BE2C (cell line): ENCODE data around the gene PARD3B.

ENCODE experiments used
- DNase-seq: peaks from one replicate; pipeline ENCODE4 v3.0.0-alpha.2; 2020
- H3K27me3 ChIP-seq: fragments of 250-450 bp; sonication (Bioruptor Pico); 2 replicates; pipeline ENCODE4 v1.5.1; 2020; ENCODE audit warnings: mild to moderate bottlenecking
- H3K36me3 ChIP-seq: fragments of 250-450 bp; sonication (Bioruptor Pico); 2 replicates; pipeline ENCODE4 v1.5.1; 2020; ENCODE audit warnings: mild to moderate bottlenecking
- H3K4me1 ChIP-seq: fragments of 250-450 bp; sonication (Bioruptor Pico); 2 replicates; pipeline ENCODE4 v1.5.1; 2020
- H3K4me3 ChIP-seq: 2 replicates; pipeline ENCODE4 v1.5.1; 2011; ENCODE audit warnings: low read depth, low read length
- H3K9me3 ChIP-seq: fragments of 250-450 bp; sonication (Bioruptor Pico); 2 replicates; pipeline ENCODE4 v1.5.1; 2020
- TF ChIP-seq, protein P1 (sequence below): IDR thresholded peaks from 2 replicates; pipeline ENCODE4 v1.5.1; 2012; ENCODE audit warnings: mild to moderate bottlenecking, low read depth, low read length

PARD3B gene

GRCh38 chr2:205032093-205032551 lies 486.8 kb downstream of the PARD3B start:
- peaks cover 8% of the 10 kb centered on the region; the same call in 1 of the 2 replicates for H3K4me1 ChIP-seq
- H3K27me3 ChIP-seq: no peaks in the 10 kb centered on the region
- no peaks in the 10 kb centered on the region for H3K36me3 ChIP-seq
- H3K9me3 ChIP-seq: no peaks in the 10 kb centered on the region
- TF ChIP-seq, protein P1, sequence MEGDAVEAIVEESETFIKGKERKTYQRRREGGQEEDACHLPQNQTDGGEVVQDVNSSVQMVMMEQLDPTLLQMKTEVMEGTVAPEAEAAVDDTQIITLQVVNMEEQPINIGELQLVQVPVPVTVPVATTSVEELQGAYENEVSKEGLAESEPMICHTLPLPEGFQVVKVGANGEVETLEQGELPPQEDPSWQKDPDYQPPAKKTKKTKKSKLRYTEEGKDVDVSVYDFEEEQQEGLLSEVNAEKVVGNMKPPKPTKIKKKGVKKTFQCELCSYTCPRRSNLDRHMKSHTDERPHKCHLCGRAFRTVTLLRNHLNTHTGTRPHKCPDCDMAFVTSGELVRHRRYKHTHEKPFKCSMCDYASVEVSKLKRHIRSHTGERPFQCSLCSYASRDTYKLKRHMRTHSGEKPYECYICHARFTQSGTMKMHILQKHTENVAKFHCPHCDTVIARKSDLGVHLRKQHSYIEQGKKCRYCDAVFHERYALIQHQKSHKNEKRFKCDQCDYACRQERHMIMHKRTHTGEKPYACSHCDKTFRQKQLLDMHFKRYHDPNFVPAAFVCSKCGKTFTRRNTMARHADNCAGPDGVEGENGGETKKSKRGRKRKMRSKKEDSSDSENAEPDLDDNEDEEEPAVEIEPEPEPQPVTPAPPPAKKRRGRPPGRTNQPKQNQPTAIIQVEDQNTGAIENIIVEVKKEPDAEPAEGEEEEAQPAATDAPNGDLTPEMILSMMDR: no peak
- H3K4me3 ChIP-seq: no peak overlapping the region
- no peak for DNase-seq

DNA sequence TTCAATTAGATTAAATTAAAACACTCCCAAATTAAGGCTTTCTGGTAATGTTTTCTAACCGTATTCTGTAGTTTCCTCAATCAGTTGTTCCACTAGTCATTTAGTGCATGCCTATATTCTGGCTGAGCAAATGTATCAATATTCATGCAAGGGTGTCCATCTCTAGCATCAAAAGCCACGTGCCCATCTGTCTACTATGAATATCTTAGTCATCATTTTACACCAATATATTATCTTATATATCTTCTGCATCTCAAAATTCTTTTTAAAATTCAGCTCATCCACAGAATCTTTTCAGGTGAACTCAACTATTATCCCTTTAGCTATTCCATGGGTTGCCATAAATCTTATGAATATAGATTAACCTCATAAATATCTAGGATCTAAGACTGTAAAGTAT lies 488.2 kb downstream of the PARD3B start:
- H3K27me3 ChIP-seq: no peaks in the 10 kb centered on the region
- TF ChIP-seq, protein P1: no peak
- no peaks in the 10 kb centered on the region for H3K36me3 ChIP-seq
- no peaks in the 10 kb centered on the region for H3K9me3 ChIP-seq
- DNase-seq: no peak
- H3K4me1 ChIP-seq: peaks cover 8% of the 10 kb centered on the region; the same call in 1 of the 2 replicates
- H3K4me3 ChIP-seq: no peak overlapping the region

DNA sequence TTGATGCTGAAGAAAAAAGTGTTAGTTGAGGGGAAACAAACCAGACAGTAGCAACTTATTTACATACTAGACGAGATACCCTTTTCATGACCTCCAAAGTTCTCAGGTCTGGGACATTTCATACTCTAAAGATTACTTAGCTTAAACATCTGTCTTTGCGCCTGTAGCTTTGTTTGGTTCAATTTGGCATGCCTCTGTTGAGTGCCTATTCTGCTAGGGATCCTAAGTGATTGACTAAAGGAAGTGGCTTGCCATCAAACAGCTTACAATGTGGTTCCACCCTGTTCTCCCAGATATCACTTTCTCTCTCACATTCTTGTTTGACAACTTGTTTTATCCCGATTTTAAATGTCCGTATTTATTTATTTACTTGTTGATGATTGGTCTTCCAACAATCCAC lies 488.8 kb downstream of the PARD3B start:
- H3K4me1 ChIP-seq: peaks cover 8% of the 10 kb centered on the region; the same call in 1 of the 2 replicates
- no peaks in the 10 kb centered on the region for H3K36me3 ChIP-seq
- DNase-seq: no peak
- H3K4me3 ChIP-seq: no peak overlapping the region
- H3K27me3 ChIP-seq: no peaks in the 10 kb centered on the region
- TF ChIP-seq, protein P1: no peak
- no peaks in the 10 kb centered on the region for H3K9me3 ChIP-seq

DNA sequence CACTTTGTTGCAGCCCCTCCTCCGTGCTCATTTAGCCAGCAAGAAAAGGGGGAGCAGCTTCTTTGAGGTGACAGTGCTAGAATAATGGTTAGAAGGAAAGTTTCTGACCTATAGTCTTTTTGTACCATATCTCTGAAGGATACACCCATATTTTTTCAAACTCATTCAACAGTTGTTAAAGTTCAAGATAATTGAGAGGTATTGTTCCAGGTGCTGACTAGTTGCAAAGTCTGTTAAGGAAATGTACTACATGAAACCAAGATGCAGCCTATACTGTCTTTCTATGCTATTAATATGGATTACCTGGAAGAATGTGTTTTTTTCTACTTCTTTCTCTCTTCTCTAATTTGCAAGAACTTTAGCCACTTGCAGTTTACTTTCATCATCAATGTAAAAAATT lies 495.0 kb downstream of the PARD3B start:
- Histone ChIP-seq H3K4me3 (no peak overlapping the region), H3K36me3 (no peaks in the 10 kb centered on the region), H3K27me3 (no peaks in the 10 kb centered on the region), H3K4me1 (no peaks in the 10 kb centered on the region), H3K9me3 (no peaks in the 10 kb centered on the region)
- TF ChIP-seq, protein P1: no peak
- no peak for DNase-seq

DNA sequence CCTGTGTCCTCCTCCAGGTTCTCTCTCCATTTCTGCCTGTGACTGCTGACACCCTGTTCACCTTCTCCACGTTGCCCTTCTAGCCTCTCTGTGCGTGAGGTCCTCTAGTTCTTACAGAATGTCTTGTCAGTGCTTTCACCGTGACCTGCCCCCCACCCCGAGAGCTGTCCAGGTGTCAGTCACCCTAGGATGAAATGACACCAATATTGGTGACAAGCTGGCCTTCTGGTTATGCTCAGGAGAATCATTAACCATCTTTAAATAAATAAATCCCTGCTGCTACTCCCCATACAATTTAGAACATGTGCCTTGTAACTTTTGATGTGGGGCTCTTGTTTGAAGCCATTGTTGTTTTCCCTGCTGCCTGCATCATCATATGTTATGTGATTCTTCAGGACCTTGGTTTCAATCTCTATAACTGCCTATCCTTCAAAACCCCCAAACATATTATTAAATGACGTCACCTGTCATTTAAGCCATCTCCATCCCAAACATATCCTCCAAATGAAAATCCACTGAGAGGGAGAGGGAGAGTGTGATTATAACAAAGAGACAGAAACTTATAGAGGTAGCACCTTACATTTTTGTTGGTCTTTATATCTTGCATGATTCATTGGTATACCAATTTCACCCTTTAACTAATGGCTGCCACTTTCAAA lies 496.3 kb downstream of the PARD3B start:
- Histone ChIP-seq H3K9me3 (no peaks in the 10 kb centered on the region), H3K27me3 (no peaks in the 10 kb centered on the region), H3K4me3 (no peak overlapping the region), H3K36me3 (no peaks in the 10 kb centered on the region), H3K4me1 (no peaks in the 10 kb centered on the region)
- DNase-seq: no peak
- TF ChIP-seq, protein P1: no peak

DNA sequence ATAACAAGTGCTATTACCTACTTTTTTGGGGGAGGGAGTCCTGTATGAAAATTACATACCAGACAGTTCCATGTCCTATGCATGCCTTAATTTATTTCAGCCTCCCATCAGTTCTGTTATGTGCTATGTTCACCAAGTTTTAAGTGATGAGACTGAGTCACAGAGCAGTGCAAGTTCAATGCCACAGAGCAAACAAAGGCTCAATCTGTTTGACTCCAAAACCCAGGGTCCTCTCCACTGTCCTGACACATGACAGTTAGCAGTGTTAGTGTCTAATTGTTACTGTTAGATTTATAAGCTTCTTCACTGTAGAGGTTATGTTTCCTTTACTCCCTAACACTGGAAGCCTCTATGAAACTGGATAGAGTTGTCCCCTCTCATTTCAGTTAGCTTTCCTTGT lies 498.0 kb downstream of the PARD3B start:
- H3K27me3 ChIP-seq: no peaks in the 10 kb centered on the region
- H3K36me3 ChIP-seq: no peaks in the 10 kb centered on the region
- TF ChIP-seq, protein P1: no peak
- H3K4me1 ChIP-seq: no peaks in the 10 kb centered on the region; the same call in 1 of the 2 replicates
- H3K4me3 ChIP-seq: no peak overlapping the region
- no peak for DNase-seq
- no peaks in the 10 kb centered on the region for H3K9me3 ChIP-seq
